Testis (tissue), 2 donors: Measurements from ENCODE around the gene DHCR24.

Experiments used
- POLR2A ChIP-seq: fragments of 450-650 bp; IDR thresholded peaks from one replicate; pipeline ENCODE4 v1.6.1; 2017; ENCODE audit warnings: antibody characterized with exemption, mild to moderate bottlenecking, moderate library complexity
- TF ChIP-seq, protein P1 (sequence below), 3 experiments: fragments of 450-650 bp in 2 of 3; fragments of 200-600 bp in 1 of 3; sonication (generic) in 1 of 3; IDR thresholded peaks; one replicate each; pipeline ENCODE4 v1.5.1; 2016 to 2019; ENCODE audit warnings: antibody characterized with exemption in 3 of 3, mild to moderate bottlenecking in 2 of 3, moderate library complexity in 1 of 3

DNA sequence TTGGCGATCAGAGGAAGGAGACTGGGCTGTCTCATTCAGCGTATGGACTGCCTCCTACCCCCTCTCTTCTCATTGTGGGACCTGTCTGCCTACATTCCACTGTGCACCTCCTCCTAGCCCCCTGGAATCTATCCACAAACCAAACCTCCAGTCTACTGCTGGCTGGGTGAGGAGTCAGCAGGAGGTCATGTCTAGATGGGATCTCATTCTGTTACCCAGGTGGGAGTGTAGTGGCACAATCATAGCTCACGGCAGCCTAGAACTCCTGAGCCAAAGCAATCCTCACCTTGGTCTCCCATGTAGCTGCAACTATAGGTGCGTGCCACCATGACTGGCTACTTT is 67.8 kb downstream of the DHCR24 start:
- no peak for TF ChIP-seq POLR2A
- TF ChIP-seq, protein P1, sequence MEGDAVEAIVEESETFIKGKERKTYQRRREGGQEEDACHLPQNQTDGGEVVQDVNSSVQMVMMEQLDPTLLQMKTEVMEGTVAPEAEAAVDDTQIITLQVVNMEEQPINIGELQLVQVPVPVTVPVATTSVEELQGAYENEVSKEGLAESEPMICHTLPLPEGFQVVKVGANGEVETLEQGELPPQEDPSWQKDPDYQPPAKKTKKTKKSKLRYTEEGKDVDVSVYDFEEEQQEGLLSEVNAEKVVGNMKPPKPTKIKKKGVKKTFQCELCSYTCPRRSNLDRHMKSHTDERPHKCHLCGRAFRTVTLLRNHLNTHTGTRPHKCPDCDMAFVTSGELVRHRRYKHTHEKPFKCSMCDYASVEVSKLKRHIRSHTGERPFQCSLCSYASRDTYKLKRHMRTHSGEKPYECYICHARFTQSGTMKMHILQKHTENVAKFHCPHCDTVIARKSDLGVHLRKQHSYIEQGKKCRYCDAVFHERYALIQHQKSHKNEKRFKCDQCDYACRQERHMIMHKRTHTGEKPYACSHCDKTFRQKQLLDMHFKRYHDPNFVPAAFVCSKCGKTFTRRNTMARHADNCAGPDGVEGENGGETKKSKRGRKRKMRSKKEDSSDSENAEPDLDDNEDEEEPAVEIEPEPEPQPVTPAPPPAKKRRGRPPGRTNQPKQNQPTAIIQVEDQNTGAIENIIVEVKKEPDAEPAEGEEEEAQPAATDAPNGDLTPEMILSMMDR (IDR thresholded peaks at IDR 0.05) = no peak
